Liver (tissue), 9 donors: ENCODE data around the gene TBCD. TPM values are rescaled to one million over a fixed set of nuclear protein-coding genes. Genes with fewer than 3 reads are reported as not detected.

Source experiments
- DNase-seq: peaks from one replicate; pipeline ENCODE4 v3.0.0-alpha.2; 2017; ENCODE audit warnings: low spot score
- H3K27ac ChIP-seq, 2 donors: one replicate each; pipeline ENCODE4 v1.7.0; 2013; ENCODE audit warnings: inconsistent platforms in 2 of 2, low read length in 2 of 2, control low read depth in 1 of 2, low read depth in 1 of 2, mild to moderate bottlenecking in 1 of 2
- H3K27me3 ChIP-seq, 4 donors: one replicate each; pipeline versions ENCODE4 v1.6.1 to v1.7.0; 2013; ENCODE audit warnings: low read length in 3 of 4, inconsistent platforms in 1 of 4, mild to moderate bottlenecking in 1 of 4, moderate library complexity in 1 of 4; ENCODE audit not compliant: control insufficient read depth in 4 of 4, insufficient read depth in 4 of 4
- H3K36me3 ChIP-seq, 4 donors: one replicate each; pipeline versions ENCODE4 v1.6.1 to v1.7.0; 2013; ENCODE audit warnings: low read length in 3 of 4, mild to moderate bottlenecking in 3 of 4, low read depth in 1 of 4, moderate library complexity in 1 of 4; ENCODE audit not compliant: control insufficient read depth in 4 of 4, insufficient read depth in 3 of 4
- H3K4me1 ChIP-seq, 4 donors: one replicate each; pipeline versions ENCODE4 v1.6.1 to v1.7.0; 2013; ENCODE audit warnings: low read length in 3 of 4, mild to moderate bottlenecking in 3 of 4, moderate library complexity in 1 of 4; ENCODE audit not compliant: control insufficient read depth in 4 of 4, insufficient read depth in 4 of 4
- H3K4me3 ChIP-seq, 3 donors: one replicate each; pipeline versions ENCODE4 v1.6.1 to v1.7.0; 2013; ENCODE audit warnings: low read length in 3 of 3, control low read depth in 1 of 3, low read depth in 1 of 3, mild to moderate bottlenecking in 1 of 3
- H3K9ac ChIP-seq, 2 donors: one replicate each; pipeline ENCODE4 v1.7.0; 2013; ENCODE audit warnings: low read length in 2 of 2, mild to moderate bottlenecking in 2 of 2, moderate library complexity in 2 of 2, control low read depth in 1 of 2, low read depth in 1 of 2
- H3K9me3 ChIP-seq, 4 donors: one replicate each; pipeline versions ENCODE4 v1.6.1 to v1.7.0; 2013; ENCODE audit warnings: low read length in 3 of 4; ENCODE audit not compliant: control insufficient read depth in 4 of 4
- EGR1 ChIP-seq, 2 donors: IDR thresholded peaks; 2 replicates each; pipeline ENCODE4 v1.6.1; 2016 to 2018; ENCODE audit warnings: antibody characterized with exemption in 2 of 2, low read depth in 2 of 2
- FOXA1 ChIP-seq: IDR thresholded peaks from 2 replicates; pipeline ENCODE4 v1.6.1; 2016; ENCODE audit warnings: antibody characterized with exemption
- FOXA2 ChIP-seq: IDR thresholded peaks from 2 replicates; pipeline ENCODE4 v1.6.1; 2016; ENCODE audit warnings: antibody characterized with exemption
- GABPA ChIP-seq, 2 donors: IDR thresholded peaks in 1 of 2; conservative IDR thresholded peaks in 1 of 2; 2 replicates each; pipeline ENCODE4 v1.6.1; 2016; ENCODE audit warnings: antibody characterized with exemption in 2 of 2, mild to moderate bottlenecking in 1 of 2, moderate library complexity in 1 of 2
- HNF4A ChIP-seq, 2 donors: conservative IDR thresholded peaks; 2 replicates each; pipeline ENCODE4 v1.6.1; 2016; ENCODE audit warnings: antibody characterized with exemption in 2 of 2, mild to moderate bottlenecking in 2 of 2
- HNF4G ChIP-seq: IDR thresholded peaks from 2 replicates; pipeline ENCODE4 v1.6.1; 2016; ENCODE audit warnings: antibody characterized with exemption
- JUND ChIP-seq, 2 donors: IDR thresholded peaks; 2 replicates each; pipeline ENCODE4 v1.6.1; 2016; ENCODE audit warnings: antibody characterized with exemption in 2 of 2
- NR2F2 ChIP-seq: IDR thresholded peaks from 2 replicates; pipeline ENCODE4 v1.6.1; 2016; ENCODE audit warnings: antibody characterized with exemption
- RAD21 ChIP-seq, 2 donors: IDR thresholded peaks; 2 replicates each; pipeline ENCODE4 v1.6.1; 2016; ENCODE audit warnings: antibody characterized with exemption in 2 of 2, mild to moderate bottlenecking in 2 of 2
- RXRA ChIP-seq, 2 donors: IDR thresholded peaks; 2 replicates each; pipeline ENCODE4 v1.6.1; 2017 to 2018; ENCODE audit warnings: antibody characterized with exemption in 2 of 2, mild to moderate bottlenecking in 1 of 2
- SP1 ChIP-seq: IDR thresholded peaks from 2 replicates; pipeline ENCODE4 v1.6.1; 2018; ENCODE audit warnings: antibody characterized with exemption, mild to moderate bottlenecking
- TAF1 ChIP-seq: conservative IDR thresholded peaks from 2 replicates; pipeline ENCODE4 v1.6.1; 2016; ENCODE audit warnings: antibody characterized with exemption, mild to moderate bottlenecking
- YY1 ChIP-seq: IDR thresholded peaks from 2 replicates; pipeline ENCODE4 v1.6.1; 2016; ENCODE audit warnings: antibody characterized with exemption, mild to moderate bottlenecking
- WGBS: extraction: QIAGEN DNeasy Blood & Tissue Kit; methylation state at CpG from one replicate; pipeline ENCODE4 v1.1.7; 2013; 5-methylcytosine and 5-hydroxymethylcytosine counted together
- polyA plus RNA-seq, 2 donors: library from polyadenylated mRNA; stranded (reverse) in 1 of 2; unstranded in 1 of 2; fragments of 200-250 nt in 1 of 2; fragments of >200 nt in 1 of 2; fragmentation: Nextera tagmentation in 1 of 2; extraction: Ambion mirVana in 1 of 2; gene quantifications; one replicate each; pipeline versions ENCODE4 v1.2.1 to v1.2.3, GENCODE V29; 2013 to 2015
- total RNA-seq, 2 donors: library from RNA; depleted of rRNA; stranded (reverse); fragments of >200 nt; gene quantifications; one replicate each; pipeline ENCODE4 v1.2.3, GENCODE V29; 2014
- TF ChIP-seq, protein P1 (sequence below): fragments of 150-350 bp; IDR thresholded peaks from 2 replicates; pipeline ENCODE4 v1.5.1; 2017; ENCODE audit warnings: improper control_type of control experiment, low read depth, low read length; ENCODE audit not compliant: missing input control
- TF ChIP-seq, protein P2 (sequence below): IDR thresholded peaks from 2 replicates; pipeline ENCODE4 v1.6.1; 2016; ENCODE audit warnings: antibody characterized with exemption
- TF ChIP-seq, protein P3 (sequence below): IDR thresholded peaks from 2 replicates; pipeline ENCODE4 v1.6.1; 2016; ENCODE audit warnings: antibody characterized with exemption
- TF ChIP-seq, protein P4 (sequence below): IDR thresholded peaks from 2 replicates; pipeline ENCODE4 v1.6.1; 2016; ENCODE audit warnings: antibody characterized with exemption
- TF ChIP-seq, protein P5 (sequence below): IDR thresholded peaks from 2 replicates; pipeline ENCODE4 v1.6.1; 2016; ENCODE audit warnings: antibody characterized with exemption, mild to moderate bottlenecking
- donor health status: healthy.
- donor health status: healthy.
- donor health status: healthy.
- donor health status: healthy.
- donor health status: healthy.

TBCD gene
- total and polyA plus RNA-seq, 4 donors: 29.8 to 42.2 (median 33.0) TPM

DNA sequence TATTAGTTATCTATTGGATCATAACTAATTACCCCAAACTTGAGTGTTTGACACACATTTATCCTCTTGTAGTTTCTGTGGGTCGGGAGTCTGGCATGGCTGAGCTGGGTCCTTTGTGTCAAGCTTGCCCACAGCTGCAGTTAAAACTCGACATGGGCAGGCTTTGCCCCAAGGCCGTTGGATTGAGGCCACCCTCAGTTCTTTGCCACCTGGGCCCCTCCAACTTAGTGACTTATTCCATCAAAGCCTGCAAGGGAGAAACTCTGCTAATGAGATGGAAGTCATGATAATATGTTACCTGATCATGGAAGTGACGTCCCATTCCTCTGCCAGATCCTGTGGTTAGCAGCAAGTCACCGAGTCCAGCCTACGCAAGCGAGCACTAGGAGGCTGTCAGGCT lies 17.2 kb downstream of the TBCD start:
- Histone ChIP-seq H3K9ac (no peak overlapping the region), H3K27ac (no peak overlapping the region), H3K4me1 (peaks cover 7 to 14% (median 10%) of the 10 kb centered on the region in 4 donors), H3K27me3 (no peaks in the 10 kb centered on the region), H3K36me3 (peaks cover 3 to 12% (median 6%) of the 10 kb centered on the region in 4 donors), H3K9me3 (no peaks in the 10 kb centered on the region), H3K4me3 (no peak overlapping the region)
- WGBS: 97% methylated on average over 7 of the region's 7 CpGs
- TF ChIP-seq, protein P1, sequence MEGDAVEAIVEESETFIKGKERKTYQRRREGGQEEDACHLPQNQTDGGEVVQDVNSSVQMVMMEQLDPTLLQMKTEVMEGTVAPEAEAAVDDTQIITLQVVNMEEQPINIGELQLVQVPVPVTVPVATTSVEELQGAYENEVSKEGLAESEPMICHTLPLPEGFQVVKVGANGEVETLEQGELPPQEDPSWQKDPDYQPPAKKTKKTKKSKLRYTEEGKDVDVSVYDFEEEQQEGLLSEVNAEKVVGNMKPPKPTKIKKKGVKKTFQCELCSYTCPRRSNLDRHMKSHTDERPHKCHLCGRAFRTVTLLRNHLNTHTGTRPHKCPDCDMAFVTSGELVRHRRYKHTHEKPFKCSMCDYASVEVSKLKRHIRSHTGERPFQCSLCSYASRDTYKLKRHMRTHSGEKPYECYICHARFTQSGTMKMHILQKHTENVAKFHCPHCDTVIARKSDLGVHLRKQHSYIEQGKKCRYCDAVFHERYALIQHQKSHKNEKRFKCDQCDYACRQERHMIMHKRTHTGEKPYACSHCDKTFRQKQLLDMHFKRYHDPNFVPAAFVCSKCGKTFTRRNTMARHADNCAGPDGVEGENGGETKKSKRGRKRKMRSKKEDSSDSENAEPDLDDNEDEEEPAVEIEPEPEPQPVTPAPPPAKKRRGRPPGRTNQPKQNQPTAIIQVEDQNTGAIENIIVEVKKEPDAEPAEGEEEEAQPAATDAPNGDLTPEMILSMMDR: no peak
- no peak for TF ChIP-seq GABPA (IDR thresholded peaks at IDR 0.05 in 1 of 2, conservative IDR thresholded peaks at IDR 0.05 in 1 of 2)
- TF ChIP-seq HNF4G: no peak
- TF ChIP-seq EGR1 (IDR thresholded peaks at IDR 0.05; ENCODE audit: low read depth in 2 of 2): no peak
- no peak for TF ChIP-seq FOXA1
- no peak for TF ChIP-seq YY1
- TF ChIP-seq FOXA2: no peak
- TF ChIP-seq TAF1: no peak
- TF ChIP-seq RAD21 (IDR thresholded peaks at IDR 0.05): no peak
- TF ChIP-seq JUND (IDR thresholded peaks at IDR 0.05): no peak
- TF ChIP-seq, protein P2, sequence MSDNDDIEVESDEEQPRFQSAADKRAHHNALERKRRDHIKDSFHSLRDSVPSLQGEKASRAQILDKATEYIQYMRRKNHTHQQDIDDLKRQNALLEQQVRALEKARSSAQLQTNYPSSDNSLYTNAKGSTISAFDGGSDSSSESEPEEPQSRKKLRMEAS: no peak
- TF ChIP-seq, protein P3, sequence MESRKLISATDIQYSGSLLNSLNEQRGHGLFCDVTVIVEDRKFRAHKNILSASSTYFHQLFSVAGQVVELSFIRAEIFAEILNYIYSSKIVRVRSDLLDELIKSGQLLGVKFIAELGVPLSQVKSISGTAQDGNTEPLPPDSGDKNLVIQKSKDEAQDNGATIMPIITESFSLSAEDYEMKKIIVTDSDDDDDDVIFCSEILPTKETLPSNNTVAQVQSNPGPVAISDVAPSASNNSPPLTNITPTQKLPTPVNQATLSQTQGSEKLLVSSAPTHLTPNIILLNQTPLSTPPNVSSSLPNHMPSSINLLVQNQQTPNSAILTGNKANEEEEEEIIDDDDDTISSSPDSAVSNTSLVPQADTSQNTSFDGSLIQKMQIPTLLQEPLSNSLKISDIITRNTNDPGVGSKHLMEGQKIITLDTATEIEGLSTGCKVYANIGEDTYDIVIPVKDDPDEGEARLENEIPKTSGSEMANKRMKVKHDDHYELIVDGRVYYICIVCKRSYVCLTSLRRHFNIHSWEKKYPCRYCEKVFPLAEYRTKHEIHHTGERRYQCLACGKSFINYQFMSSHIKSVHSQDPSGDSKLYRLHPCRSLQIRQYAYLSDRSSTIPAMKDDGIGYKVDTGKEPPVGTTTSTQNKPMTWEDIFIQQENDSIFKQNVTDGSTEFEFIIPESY: no peak
- TF ChIP-seq HNF4A (conservative IDR thresholded peaks at IDR 0.05): no peak
- TF ChIP-seq SP1: no peak
- TF ChIP-seq, protein P4, sequence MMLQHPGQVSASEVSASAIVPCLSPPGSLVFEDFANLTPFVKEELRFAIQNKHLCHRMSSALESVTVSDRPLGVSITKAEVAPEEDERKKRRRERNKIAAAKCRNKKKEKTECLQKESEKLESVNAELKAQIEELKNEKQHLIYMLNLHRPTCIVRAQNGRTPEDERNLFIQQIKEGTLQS: no peak
- TF ChIP-seq RXRA (IDR thresholded peaks at IDR 0.05): no peak
- TF ChIP-seq, protein P5, sequence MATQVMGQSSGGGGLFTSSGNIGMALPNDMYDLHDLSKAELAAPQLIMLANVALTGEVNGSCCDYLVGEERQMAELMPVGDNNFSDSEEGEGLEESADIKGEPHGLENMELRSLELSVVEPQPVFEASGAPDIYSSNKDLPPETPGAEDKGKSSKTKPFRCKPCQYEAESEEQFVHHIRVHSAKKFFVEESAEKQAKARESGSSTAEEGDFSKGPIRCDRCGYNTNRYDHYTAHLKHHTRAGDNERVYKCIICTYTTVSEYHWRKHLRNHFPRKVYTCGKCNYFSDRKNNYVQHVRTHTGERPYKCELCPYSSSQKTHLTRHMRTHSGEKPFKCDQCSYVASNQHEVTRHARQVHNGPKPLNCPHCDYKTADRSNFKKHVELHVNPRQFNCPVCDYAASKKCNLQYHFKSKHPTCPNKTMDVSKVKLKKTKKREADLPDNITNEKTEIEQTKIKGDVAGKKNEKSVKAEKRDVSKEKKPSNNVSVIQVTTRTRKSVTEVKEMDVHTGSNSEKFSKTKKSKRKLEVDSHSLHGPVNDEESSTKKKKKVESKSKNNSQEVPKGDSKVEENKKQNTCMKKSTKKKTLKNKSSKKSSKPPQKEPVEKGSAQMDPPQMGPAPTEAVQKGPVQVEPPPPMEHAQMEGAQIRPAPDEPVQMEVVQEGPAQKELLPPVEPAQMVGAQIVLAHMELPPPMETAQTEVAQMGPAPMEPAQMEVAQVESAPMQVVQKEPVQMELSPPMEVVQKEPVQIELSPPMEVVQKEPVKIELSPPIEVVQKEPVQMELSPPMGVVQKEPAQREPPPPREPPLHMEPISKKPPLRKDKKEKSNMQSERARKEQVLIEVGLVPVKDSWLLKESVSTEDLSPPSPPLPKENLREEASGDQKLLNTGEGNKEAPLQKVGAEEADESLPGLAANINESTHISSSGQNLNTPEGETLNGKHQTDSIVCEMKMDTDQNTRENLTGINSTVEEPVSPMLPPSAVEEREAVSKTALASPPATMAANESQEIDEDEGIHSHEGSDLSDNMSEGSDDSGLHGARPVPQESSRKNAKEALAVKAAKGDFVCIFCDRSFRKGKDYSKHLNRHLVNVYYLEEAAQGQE: no peak
- TF ChIP-seq NR2F2: no peak
- no peak for DNase-seq
